IMR-90 (cell line): ENCODE results near the gene IFT74.
"Not testable (repeated sequence)": the region's sequence is repeated elsewhere in the genome, so short reads cannot be mapped to it uniquely, and the experiment has no call there.

Source experiments
- BHLHE40 ChIP-seq: fragments of 150-350 bp; IDR thresholded peaks from 2 replicates; pipeline ENCODE4 v1.6.1; 2016; ENCODE audit warnings: mild to moderate bottlenecking, low read depth, low read length
- CHD1 ChIP-seq: IDR thresholded peaks from 2 replicates; pipeline ENCODE4 v1.6.1; 2012; ENCODE audit warnings: low read depth, low read length, improper control_type of control experiment
- FOS ChIP-seq: fragments of 150-350 bp; IDR thresholded peaks from 2 replicates; pipeline ENCODE4 v1.6.1; 2016; ENCODE audit warnings: low read depth, low read length
- MAFK ChIP-seq: IDR thresholded peaks from 2 replicates; pipeline ENCODE4 v1.6.1; 2012; ENCODE audit warnings: low read depth, low read length, improper control_type of control experiment
- MAZ ChIP-seq: IDR thresholded peaks from 2 replicates; pipeline ENCODE4 v1.6.1; 2012; ENCODE audit warnings: low read depth, mild to moderate bottlenecking, low read length, improper control_type of control experiment, moderate library complexity, borderline replicate concordance
- MXI1 ChIP-seq: IDR thresholded peaks from 2 replicates; pipeline ENCODE4 v1.6.1; 2012; ENCODE audit warnings: low read depth, mild to moderate bottlenecking, low read length, moderate library complexity, borderline replicate concordance
- POLR2A ChIP-seq: IDR thresholded peaks from 2 replicates; pipeline ENCODE4 v1.6.1; 2012; ENCODE audit warnings: mild to moderate bottlenecking, low read depth, low read length
- RAD21 ChIP-seq: IDR thresholded peaks from 2 replicates; pipeline ENCODE4 v1.6.1; 2012; ENCODE audit warnings: low read length, improper control_type of control experiment
- RFX5 ChIP-seq: IDR thresholded peaks from 2 replicates; pipeline ENCODE4 v1.8.0; 2012; ENCODE audit warnings: low read depth, mild to moderate bottlenecking, low read length, moderate library complexity
- SMC3 ChIP-seq: fragments of 150-350 bp; IDR thresholded peaks from 2 replicates; pipeline ENCODE4 v1.6.1; 2016; ENCODE audit warnings: low read depth, mild to moderate bottlenecking, antibody characterized with exemption, low read length, moderate library complexity
- TF ChIP-seq, protein P1 (sequence below): conservative IDR thresholded peaks from 2 replicates; pipeline ENCODE4 v1.5.1; 2012; ENCODE audit warnings: mild to moderate bottlenecking, low read depth, low read length, improper control_type of control experiment
- TF ChIP-seq, protein P2 (sequence below): fragments of 150-350 bp; IDR thresholded peaks from 2 replicates; pipeline ENCODE4 v1.6.1; 2016; ENCODE audit warnings: low read depth, mild to moderate bottlenecking, low read length, moderate library complexity, borderline replicate concordance
- TF ChIP-seq, protein P3 (sequence below): fragments of 150-350 bp; IDR thresholded peaks from 2 replicates; pipeline ENCODE4 v1.6.1; 2017; ENCODE audit warnings: mild to moderate bottlenecking, antibody characterized with exemption, low read length, low read depth

DNA sequence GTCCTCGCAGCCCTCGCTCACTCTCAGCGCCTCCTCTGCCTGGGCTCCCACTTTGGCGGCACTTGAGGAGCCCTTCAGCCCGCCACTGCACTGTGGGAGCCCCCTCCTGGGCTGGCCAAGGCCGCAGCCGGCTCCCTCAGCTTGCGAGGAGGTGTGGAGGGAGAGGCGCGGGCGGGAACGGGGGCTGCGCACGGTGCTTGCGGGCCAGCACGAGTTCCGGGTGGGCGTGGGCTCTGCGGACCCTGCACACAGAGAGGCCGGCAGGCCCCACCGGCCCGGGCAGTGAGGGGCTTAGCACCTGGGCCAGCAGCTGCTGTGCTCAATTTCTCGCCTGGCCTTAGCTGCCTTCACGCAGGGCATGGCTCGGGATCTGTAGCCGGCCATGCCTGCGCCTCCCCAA is 136.3 kb downstream of the IFT74 start:
- not testable (repeated sequence) for TF ChIP-seq RFX5, CHD1, MXI1, RAD21, POLR2A, MAFK, SMC3, BHLHE40, FOS, MAZ
- TF ChIP-seq, protein P1, sequence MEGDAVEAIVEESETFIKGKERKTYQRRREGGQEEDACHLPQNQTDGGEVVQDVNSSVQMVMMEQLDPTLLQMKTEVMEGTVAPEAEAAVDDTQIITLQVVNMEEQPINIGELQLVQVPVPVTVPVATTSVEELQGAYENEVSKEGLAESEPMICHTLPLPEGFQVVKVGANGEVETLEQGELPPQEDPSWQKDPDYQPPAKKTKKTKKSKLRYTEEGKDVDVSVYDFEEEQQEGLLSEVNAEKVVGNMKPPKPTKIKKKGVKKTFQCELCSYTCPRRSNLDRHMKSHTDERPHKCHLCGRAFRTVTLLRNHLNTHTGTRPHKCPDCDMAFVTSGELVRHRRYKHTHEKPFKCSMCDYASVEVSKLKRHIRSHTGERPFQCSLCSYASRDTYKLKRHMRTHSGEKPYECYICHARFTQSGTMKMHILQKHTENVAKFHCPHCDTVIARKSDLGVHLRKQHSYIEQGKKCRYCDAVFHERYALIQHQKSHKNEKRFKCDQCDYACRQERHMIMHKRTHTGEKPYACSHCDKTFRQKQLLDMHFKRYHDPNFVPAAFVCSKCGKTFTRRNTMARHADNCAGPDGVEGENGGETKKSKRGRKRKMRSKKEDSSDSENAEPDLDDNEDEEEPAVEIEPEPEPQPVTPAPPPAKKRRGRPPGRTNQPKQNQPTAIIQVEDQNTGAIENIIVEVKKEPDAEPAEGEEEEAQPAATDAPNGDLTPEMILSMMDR = not testable (repeated sequence)
- TF ChIP-seq, protein P2, sequence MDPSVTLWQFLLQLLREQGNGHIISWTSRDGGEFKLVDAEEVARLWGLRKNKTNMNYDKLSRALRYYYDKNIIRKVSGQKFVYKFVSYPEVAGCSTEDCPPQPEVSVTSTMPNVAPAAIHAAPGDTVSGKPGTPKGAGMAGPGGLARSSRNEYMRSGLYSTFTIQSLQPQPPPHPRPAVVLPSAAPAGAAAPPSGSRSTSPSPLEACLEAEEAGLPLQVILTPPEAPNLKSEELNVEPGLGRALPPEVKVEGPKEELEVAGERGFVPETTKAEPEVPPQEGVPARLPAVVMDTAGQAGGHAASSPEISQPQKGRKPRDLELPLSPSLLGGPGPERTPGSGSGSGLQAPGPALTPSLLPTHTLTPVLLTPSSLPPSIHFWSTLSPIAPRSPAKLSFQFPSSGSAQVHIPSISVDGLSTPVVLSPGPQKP = not testable (repeated sequence)
- TF ChIP-seq, protein P3, sequence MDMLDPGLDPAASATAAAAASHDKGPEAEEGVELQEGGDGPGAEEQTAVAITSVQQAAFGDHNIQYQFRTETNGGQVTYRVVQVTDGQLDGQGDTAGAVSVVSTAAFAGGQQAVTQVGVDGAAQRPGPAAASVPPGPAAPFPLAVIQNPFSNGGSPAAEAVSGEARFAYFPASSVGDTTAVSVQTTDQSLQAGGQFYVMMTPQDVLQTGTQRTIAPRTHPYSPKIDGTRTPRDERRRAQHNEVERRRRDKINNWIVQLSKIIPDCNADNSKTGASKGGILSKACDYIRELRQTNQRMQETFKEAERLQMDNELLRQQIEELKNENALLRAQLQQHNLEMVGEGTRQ = not testable (repeated sequence)
